ENCODE measurements around the gene ANO1.

DNA sequence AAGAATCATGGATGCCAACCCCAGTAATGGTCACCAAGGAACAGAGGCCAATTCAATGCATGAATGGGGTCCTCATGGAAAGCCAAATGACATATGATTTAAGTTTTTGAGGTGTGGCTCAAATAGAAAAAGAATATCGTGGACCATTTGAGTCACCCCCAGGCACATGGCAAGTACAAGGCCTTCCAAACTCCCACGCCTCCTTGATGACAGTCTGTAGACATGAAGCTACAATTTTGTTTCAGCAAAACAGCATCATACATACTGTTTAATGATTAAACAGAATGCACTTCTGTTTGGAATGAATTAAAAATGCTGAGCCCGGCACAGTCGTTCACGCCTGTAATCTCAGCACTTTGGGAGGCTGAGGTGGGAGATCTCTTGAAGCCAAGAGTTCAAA is 132.4 kb downstream of the ANO1 start:
- TF ChIP-seq POLR2A (IDR thresholded peaks at IDR 0.05) = no peak
- TF ChIP-seq, protein P1, sequence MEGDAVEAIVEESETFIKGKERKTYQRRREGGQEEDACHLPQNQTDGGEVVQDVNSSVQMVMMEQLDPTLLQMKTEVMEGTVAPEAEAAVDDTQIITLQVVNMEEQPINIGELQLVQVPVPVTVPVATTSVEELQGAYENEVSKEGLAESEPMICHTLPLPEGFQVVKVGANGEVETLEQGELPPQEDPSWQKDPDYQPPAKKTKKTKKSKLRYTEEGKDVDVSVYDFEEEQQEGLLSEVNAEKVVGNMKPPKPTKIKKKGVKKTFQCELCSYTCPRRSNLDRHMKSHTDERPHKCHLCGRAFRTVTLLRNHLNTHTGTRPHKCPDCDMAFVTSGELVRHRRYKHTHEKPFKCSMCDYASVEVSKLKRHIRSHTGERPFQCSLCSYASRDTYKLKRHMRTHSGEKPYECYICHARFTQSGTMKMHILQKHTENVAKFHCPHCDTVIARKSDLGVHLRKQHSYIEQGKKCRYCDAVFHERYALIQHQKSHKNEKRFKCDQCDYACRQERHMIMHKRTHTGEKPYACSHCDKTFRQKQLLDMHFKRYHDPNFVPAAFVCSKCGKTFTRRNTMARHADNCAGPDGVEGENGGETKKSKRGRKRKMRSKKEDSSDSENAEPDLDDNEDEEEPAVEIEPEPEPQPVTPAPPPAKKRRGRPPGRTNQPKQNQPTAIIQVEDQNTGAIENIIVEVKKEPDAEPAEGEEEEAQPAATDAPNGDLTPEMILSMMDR (IDR thresholded peaks at IDR 0.05) = no peak
